ACC112 (cell line): ENCODE results near the gene PACSIN3.

Experiments
- H2AFZ ChIP-seq: fragments of 200-600 bp; sonication (generic); one replicate; pipeline ENCODE4 v1.6.0; 2017; ENCODE audit warnings: antibody characterized with exemption, low read length; ENCODE audit not compliant: unreplicated experiment
- H3K27ac ChIP-seq: fragments of 200-600 bp; sonication (generic); 2 replicates; pipeline ENCODE4 v1.5.1; 2014; ENCODE audit warnings: low read depth, mild to moderate bottlenecking, antibody characterized with exemption, low read length, moderate library complexity
- H3K27me3 ChIP-seq: fragments of 200-600 bp; sonication (generic); 2 replicates; pipeline ENCODE4 v1.6.1; 2014; ENCODE audit warnings: mild to moderate bottlenecking, antibody characterized with exemption, low read length, moderate library complexity, mixed read lengths; ENCODE audit not compliant: insufficient read depth
- H3K36me3 ChIP-seq: fragments of 200-600 bp; sonication (generic); 2 replicates; pipeline ENCODE4 v1.6.1; 2016; ENCODE audit warnings: mild to moderate bottlenecking, antibody characterized with exemption, low read length, moderate library complexity, mixed read lengths; ENCODE audit not compliant: insufficient read depth
- H3K4me1 ChIP-seq: fragments of 200-600 bp; sonication (generic); one replicate; pipeline ENCODE4 v1.6.1; 2016; ENCODE audit warnings: low read length, mixed read lengths; ENCODE audit not compliant: insufficient read depth, unreplicated experiment, control insufficient read depth
- H3K4me3 ChIP-seq: fragments of 200-600 bp; sonication (generic); 2 replicates; pipeline ENCODE4 v1.5.1; 2014; ENCODE audit warnings: mild to moderate bottlenecking, low read depth, low read length
- H3K79me2 ChIP-seq: fragments of 200-600 bp; sonication (generic); one replicate; pipeline ENCODE4 v1.6.0; 2016; ENCODE audit warnings: low read length; ENCODE audit not compliant: control insufficient read depth, unreplicated experiment, insufficient read depth

The PACSIN3 gene

DNA sequence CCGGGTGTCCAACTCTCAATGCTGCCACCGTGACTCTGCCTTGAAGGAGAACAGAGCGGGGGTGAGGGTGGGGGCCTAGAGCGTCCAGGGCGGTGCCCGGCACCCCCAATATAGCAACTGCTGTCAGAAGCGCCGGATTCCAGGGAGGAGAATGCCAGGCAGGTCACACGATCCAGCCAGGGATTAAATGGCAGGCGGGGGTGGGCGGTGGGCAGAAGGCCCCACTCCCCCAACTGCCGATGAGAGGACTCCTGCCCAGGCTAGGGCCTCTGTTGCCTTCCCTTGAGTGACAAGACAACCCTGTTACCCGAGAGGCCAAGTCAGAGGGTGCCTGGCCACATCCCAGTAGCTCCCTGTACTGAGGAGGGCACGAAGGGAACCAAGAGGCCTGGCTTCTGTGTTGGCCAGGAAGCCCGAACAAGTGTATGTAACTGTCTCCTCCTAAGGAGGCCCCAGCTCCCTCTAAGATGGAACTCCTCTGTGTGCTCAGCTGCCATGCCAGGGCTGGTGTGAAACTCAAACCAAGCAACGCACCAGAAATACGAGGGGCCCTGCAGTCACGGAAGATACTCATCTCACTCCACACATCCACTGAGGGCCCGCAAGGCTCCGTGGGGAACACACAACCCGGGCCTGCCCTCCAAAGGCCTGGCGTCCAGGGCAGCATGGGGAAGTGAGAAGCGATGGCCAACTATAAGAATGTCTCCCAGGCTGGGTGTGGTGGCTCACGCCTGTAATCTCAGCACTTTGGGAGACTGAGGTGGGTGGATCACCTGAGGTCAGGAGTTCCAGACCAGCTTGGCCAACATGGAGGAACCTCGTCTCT lies 3.0 kb downstream of the PACSIN3 start:
- Histone ChIP-seq H2AFZ (no peak overlapping the region), H3K79me2 (no peaks in the 10 kb centered on the region), H3K27me3 (no peaks in the 10 kb centered on the region), H3K36me3 (no peaks in the 10 kb centered on the region), H3K4me1 (peaks cover 4% of the 10 kb centered on the region), H3K27ac (no peak overlapping the region), H3K4me3 (no peak overlapping the region)

DNA sequence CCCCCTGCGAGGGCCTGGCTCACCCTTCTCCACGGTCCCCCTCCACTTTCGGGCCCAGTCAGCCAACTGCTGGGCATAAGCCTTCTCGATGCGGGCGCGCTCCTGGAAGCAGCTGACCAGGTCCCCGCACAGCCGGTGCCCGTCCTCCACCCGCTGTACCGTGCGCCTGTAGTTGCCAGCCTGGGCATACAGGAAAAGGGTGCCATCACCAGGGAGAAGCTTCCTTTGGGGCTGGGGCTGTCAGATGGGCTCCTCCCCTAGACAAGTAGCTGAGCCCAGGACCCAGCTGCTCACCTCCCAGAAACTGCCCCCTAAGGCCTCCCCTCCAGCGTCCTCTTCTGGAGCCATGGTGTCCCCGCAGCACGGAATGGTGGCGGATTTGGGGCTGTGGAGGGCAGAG lies 3.9 kb downstream of the PACSIN3 start:
- Histone ChIP-seq H3K4me1 (peaks cover 11% of the 10 kb centered on the region), H3K79me2 (no peaks in the 10 kb centered on the region), H2AFZ (no peak overlapping the region), H3K27me3 (no peaks in the 10 kb centered on the region), H3K4me3 (no peak overlapping the region), H3K27ac (no peak overlapping the region), H3K36me3 (no peaks in the 10 kb centered on the region)

DNA sequence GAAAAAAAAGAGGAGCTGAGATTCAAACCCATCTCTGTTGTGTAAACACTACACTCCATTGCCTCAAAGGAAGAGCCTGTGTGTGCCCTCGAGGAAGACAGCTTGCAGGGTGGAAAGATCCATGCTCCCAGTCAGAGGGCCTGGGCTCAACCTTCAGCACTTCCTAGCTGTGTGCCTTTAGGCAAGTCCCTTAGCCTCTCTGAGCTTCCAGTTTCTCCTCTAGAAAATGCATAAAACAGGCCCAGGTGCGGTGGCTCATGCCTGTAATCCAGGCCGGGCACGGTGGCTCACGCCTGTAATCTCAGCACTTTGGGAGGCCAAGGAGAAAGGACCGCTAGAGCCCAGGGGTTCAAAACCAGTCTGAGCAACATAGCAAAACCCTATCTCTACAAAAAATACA lies 5.0 kb downstream of the PACSIN3 start:
- Histone ChIP-seq H3K79me2 (peaks cover 4% of the 10 kb centered on the region), H3K4me1 (peaks cover 11% of the 10 kb centered on the region), H2AFZ (no peak overlapping the region), H3K36me3 (no peaks in the 10 kb centered on the region), H3K27me3 (no peaks in the 10 kb centered on the region), H3K4me3 (no peak overlapping the region), H3K27ac (no peak overlapping the region)

- no peak overlapping the region for H3K27ac ChIP-seq
- H3K4me1 ChIP-seq, result peaks cover 17% of the 10 kb centered on the region
- H3K4me3 ChIP-seq, result no peak overlapping the region
- H2AFZ ChIP-seq, result no peak overlapping the region
- 0 out of 2 replicates have a peak, but pooled peaks cover under 1% of the 10 kb centered on the region for H3K36me3 ChIP-seq
- H3K27me3 ChIP-seq, result no peaks in the 10 kb centered on the region
- H3K79me2 ChIP-seq, result peaks cover 15% of the 10 kb centered on the region
Observed at GRCh38 chr11:47180006-47180787, 6.0 kb downstream of the PACSIN3 start.

GRCh38 chr11:47179655-47179991 lies 6.6 kb downstream of the PACSIN3 start:
- H2AFZ ChIP-seq, result no peak overlapping the region
- no peak overlapping the region for H3K4me3 ChIP-seq
- peaks cover 6% of the 10 kb centered on the region; the same call in 1 of the 2 replicates for H3K36me3 ChIP-seq
- no peak overlapping the region for H3K27ac ChIP-seq
- peaks cover 20% of the 10 kb centered on the region for H3K79me2 ChIP-seq
- no peaks in the 10 kb centered on the region for H3K27me3 ChIP-seq
- peaks cover 16% of the 10 kb centered on the region for H3K4me1 ChIP-seq

- H3K4me3 ChIP-seq, result no peak overlapping the region
- peaks cover 16% of the 10 kb centered on the region for H3K4me1 ChIP-seq
- peaks cover 8% of the 10 kb centered on the region for H3K36me3 ChIP-seq
- H3K79me2 ChIP-seq, result peaks cover 25% of the 10 kb centered on the region
- H3K27ac ChIP-seq, result no peak overlapping the region
- no peaks in the 10 kb centered on the region for H3K27me3 ChIP-seq
- no peak overlapping the region for H2AFZ ChIP-seq
Observed at GRCh38 chr11:47178737-47179654, 7.2 kb downstream of the PACSIN3 start.

DNA sequence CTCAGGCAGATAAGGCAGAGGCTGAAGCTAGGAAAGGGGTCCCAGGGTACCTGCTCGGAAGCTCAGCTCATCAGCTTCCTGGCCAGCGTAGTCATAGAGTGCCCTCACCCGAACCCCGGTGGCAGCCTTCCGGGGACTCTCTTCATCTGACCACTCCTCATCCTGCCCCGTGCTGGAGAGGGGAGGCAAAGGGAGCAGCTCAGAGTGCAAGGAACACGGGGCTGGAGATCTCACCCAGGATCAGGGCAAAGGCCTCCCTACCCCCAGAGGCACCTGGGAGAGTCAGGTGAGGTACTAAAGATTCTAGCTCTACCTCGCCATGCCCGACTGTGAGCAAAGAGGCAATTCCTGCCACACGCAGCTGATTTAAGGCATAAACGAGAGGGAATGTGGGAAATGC lies 7.9 kb downstream of the PACSIN3 start:
- H3K4me1 ChIP-seq, result peaks cover 16% of the 10 kb centered on the region
- no peak overlapping the region for H3K27ac ChIP-seq
- no peaks in the 10 kb centered on the region for H3K27me3 ChIP-seq
- no peak overlapping the region for H3K4me3 ChIP-seq
- peaks cover 32% of the 10 kb centered on the region for H3K79me2 ChIP-seq
- H2AFZ ChIP-seq, result no peak overlapping the region
- peaks cover 13% of the 10 kb centered on the region for H3K36me3 ChIP-seq

DNA sequence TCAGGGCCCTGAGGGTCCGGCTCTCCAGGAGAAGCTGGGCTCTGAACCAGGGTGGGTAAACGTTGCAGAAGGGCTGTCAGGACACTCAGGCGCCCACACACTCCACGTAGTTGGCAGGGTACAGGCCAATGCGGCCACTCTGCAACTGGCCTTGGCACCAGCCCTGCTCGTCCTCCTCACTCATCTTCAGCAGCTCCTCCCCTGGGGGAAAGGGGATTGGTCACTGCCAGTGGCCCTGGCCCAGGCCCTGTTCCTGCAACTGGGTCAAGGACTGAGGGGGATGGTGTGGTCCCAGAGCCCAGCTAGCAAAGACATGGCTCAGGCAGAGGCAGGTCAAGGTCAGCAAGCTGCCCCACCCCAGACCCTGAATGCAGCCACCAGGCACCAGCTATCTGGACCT lies 8.4 kb downstream of the PACSIN3 start:
- Histone ChIP-seq H3K27me3 (no peaks in the 10 kb centered on the region), H3K4me1 (peaks cover 16% of the 10 kb centered on the region), H3K4me3 (peak overlapping the region; percentile 98), H3K36me3 (peaks cover 17% of the 10 kb centered on the region), H3K79me2 (peaks cover 36% of the 10 kb centered on the region), H3K27ac (0 out of 2 replicates have a peak overlapping the region, but pooled peaks have one; percentile 70), H2AFZ (no peak overlapping the region)

- Histone ChIP-seq H2AFZ (peak overlapping the region; percentile 94), H3K4me1 (peaks cover 16% of the 10 kb centered on the region), H3K27me3 (no peaks in the 10 kb centered on the region), H3K79me2 (peaks cover 41% of the 10 kb centered on the region), H3K27ac (peak overlapping the region; percentile 70), H3K4me3 (peak overlapping the region; percentile 98), H3K36me3 (peaks cover 17% of the 10 kb centered on the region)
Observed at GRCh38 chr11:47177229-47177845, 8.9 kb downstream of the PACSIN3 start.
